Eye (tissue), 1 donor: Measurements from ENCODE around the gene PHF20.
"Not testable (repeated sequence)": the region's sequence is repeated elsewhere in the genome, so short reads cannot be mapped to it uniquely, and the experiment has no call there.

ENCODE experiments used
- DNase-seq: peaks from one replicate; pipeline ENCODE4 v3.0.0-alpha.2; 2015

Gene PHF20

GRCh38 chr20:35842361-35842760, 70.5 kb downstream of the PHF20 start:
- DNase-seq = no peak

GRCh38 chr20:35843894-35844293, 72.1 kb downstream of the PHF20 start:
- DNase-seq = not testable (repeated sequence)

- DNase-seq = no peak
These were observed 73.7 kb downstream of the PHF20 start for GRCh38 chr20:35845561-35845960.

GRCh38 chr20:35849706-35850105, 77.9 kb downstream of the PHF20 start:
- DNase-seq = no peak

GRCh38 chr20:35851659-35852058, 79.8 kb downstream of the PHF20 start:
- not testable (repeated sequence) for DNase-seq

- no peak for DNase-seq
These were observed 83.0 kb downstream of the PHF20 start for GRCh38 chr20:35854713-35855348.

GRCh38 chr20:35855641-35856040, 83.8 kb downstream of the PHF20 start:
- DNase-seq = not testable (repeated sequence)

GRCh38 chr20:35856866-35857265, 85.1 kb downstream of the PHF20 start:
- DNase-seq = no peak

- no peak for DNase-seq
These were observed 94.8 kb downstream of the PHF20 start for GRCh38 chr20:35866418-35867202.

- no peak for DNase-seq
These were observed 98.9 kb downstream of the PHF20 start for GRCh38 chr20:35870541-35871258.

GRCh38 chr20:35871259-35871771, 99.5 kb downstream of the PHF20 start:
- no peak for DNase-seq

GRCh38 chr20:35876033-35876320, 104.2 kb downstream of the PHF20 start:
- DNase-seq = no peak

GRCh38 chr20:35877611-35878010, 105.8 kb downstream of the PHF20 start:
- DNase-seq = no peak

GRCh38 chr20:35878113-35878625, 106.4 kb downstream of the PHF20 start:
- no peak for DNase-seq

- DNase-seq = no peak
These were observed 109.9 kb downstream of the PHF20 start for GRCh38 chr20:35881676-35882075.

GRCh38 chr20:35882427-35883161, 110.8 kb downstream of the PHF20 start:
- not testable (repeated sequence) for DNase-seq

- no peak for DNase-seq
These were observed 111.5 kb downstream of the PHF20 start for GRCh38 chr20:35883336-35883777.

- DNase-seq = peak; percentile 86
These were observed 112.1 kb downstream of the PHF20 start for GRCh38 chr20:35883778-35884540.

GRCh38 chr20:35884541-35884865, 112.7 kb downstream of the PHF20 start:
- no peak for DNase-seq

GRCh38 chr20:35885212-35885611, 113.4 kb downstream of the PHF20 start:
- DNase-seq = no peak

- peak; percentile 43 for DNase-seq
These were observed 114.7 kb downstream of the PHF20 start for GRCh38 chr20:35886537-35886936.
